GM23248 (cell line): Measurements from ENCODE around the gene KCTD8.

Experiments used
- EZH2 ChIP-seq: fragments of 200-600 bp; sonication (generic); IDR thresholded peaks from 2 replicates; pipeline ENCODE4 v1.6.1; 2018; ENCODE audit warnings: antibody characterized with exemption, mild to moderate bottlenecking; ENCODE audit not compliant: insufficient read depth, poor library complexity, severe bottlenecking
- EZH2phosphoT487 ChIP-seq: fragments of 200-600 bp; sonication (generic); IDR thresholded peaks from 2 replicates; pipeline ENCODE4 v1.6.1; 2018; ENCODE audit warnings: antibody characterized with exemption, moderate library complexity, mild to moderate bottlenecking, low read depth; ENCODE audit not compliant: insufficient read depth

- TF ChIP-seq EZH2 (no peak), EZH2phosphoT487 (no peak)
These were observed 31.1 kb upstream of the KCTD8 start for GRCh38 chr4:44479731-44480130.
